Measurements from ENCODE around the gene PLAA.

PLAA gene

DNA sequence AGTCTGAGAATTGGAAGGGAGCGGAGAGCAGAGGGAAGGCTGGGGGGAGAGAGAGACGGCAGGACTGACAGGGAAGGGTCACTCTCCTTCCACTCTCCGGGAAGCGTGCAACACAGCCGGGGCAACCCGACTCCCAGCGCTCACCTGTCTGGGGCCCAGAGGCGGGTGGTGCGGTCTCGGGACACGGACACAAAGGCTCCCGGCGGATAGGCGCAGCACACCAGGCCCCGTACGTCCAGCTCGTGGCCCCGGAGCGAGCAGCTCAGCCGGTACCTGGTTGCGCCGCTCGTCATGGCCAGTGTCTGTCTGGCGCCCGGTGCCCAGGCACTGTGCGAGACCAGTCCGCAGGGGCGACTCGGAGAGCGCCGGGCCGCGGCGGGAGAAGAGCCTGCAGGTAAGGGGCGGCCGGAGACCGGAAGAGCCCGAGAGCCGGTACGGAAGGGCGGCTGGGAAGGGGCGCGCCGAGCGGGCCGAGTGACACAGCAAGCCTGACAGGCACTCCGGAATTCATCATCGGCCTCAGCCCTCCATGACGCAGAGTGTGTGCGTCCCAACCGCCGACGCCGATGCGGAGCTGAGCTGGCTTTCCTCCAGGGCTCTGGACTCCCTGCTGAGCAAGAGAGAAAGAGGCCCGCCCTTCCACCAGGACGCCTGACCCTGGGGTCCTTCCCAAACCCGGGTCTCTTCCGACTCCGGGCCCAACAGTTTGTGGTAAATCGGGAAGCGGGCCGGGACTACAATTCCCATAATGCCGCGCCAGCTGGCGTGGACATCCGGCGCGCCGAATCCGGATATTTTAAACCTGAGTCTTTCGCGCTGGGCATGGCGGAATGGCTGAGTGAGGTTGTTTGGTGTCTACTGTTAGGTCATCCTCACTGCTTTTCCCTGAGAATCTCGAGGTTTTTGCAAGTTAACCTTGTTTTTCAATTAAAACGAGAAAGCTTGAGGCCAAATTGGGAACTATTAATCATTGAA is at the start of gene PLAA:
PLAA (minus strand) TSS at position 490 of the 975 bp plus-strand sequence; CDS start at position 293, 197 bp downstream.
- peak; percentile 87 for DNase-seq (ENCODE audit: low read depth)

DNA sequence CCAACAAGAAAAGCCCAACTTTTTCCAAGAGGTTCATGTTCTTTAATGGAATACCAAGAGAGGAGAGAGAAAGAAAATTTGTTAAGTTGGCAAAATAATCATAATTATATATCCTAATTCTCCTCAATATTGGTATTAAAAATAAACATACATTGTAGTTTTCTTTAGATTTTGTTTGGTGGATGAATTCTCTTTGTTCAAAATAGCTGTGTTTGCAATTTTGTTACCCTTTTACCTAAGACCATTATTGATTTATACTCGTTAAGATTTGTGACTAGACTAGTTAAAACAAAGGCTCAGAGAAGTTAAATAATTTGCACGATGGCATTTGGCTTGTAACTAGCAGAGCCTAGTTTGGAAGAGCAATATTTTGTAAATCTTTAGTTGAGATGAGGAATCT is 48.8 kb upstream of the PLAA start:
- DNase-seq (ENCODE audit: low read depth) = no peak

DNA sequence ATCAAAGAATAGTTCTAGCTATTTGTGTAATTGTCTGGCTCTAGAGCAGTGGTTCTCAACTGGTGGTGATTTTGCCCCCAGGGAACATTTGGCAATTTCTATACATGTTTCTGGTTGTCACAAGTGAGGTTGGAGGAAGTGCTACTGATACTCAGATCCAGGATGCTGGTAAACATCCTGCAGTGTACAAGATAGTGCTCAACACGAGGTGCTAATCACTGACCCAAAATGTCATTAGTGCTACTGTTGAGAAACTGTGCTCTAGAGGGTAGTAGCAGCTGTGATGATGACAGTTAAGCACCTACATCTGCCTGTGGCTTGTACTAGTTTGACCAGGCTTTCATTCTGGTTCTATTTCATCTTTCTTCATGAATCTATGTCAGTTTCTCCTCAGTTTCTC is 36.3 kb upstream of the PLAA start:
- no peak for DNase-seq (ENCODE audit: low read depth)

DNA sequence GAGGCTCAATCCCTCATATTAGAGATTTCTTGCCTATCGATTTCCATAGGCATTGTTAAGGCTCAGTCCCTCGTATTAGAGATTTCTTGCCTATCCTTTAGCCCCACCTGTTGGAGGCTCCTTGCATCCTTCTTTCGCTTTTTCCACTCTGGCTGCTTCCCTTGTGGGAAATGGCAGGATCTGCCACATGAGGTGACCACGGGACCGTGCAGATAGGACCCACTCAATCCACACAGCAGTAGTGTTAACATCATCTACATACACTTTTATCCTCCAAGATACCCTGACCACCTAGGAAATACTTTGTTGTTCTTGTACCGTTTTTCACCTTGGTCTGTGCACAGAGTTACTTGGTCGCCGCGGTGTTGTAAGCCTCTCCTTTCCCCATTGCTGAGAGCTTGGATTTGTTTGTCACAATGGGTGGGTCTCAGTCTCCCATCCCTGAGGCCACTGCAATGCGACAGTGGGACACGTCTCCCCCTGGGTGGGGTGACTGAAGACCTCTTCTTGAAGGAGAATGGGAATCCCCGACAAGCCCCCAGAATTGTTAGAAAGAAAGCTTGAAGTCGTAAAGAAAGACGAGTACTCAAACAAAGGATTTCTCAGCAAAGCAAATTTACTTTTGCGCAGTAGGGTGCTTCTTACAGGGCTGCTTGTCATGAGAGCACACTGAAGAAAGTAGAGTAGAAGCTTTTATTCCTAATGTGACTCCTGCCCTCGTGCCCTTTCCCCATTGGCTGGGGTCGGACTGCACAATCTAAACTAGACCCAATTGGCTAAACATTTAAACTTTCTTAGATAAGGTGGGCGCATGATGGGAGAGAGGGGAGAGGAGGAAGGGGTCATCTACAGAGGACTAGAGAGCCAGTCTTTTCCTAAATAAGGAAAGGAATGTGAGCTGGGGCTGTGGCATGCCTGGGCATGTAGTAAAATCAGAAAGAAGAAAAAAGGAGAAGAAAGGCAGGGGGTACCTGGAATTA is 29.0 kb upstream of the PLAA start:
- DNase-seq (ENCODE audit: low read depth) = peak; percentile 41

DNA sequence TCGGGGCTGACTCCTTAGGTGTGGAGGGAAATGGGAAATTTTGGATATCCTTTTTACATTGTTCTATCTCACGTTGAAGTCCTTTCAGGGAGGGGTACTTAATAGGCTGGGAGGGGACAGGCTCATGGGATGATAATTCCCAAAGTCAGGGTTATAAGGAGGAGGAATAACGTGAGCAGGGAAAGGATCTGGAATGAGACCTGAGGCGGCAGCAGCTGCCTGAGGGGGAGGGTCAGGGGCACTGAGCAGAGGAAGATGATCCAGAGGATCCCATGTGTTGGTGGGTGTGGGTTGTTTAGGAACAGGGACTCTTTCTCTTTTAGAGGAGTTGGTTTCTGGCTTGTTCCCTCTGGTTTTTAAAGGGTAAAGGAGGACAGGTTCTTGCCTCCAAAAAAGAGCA is 27.9 kb upstream of the PLAA start:
- no peak for DNase-seq (ENCODE audit: low read depth)

DNA sequence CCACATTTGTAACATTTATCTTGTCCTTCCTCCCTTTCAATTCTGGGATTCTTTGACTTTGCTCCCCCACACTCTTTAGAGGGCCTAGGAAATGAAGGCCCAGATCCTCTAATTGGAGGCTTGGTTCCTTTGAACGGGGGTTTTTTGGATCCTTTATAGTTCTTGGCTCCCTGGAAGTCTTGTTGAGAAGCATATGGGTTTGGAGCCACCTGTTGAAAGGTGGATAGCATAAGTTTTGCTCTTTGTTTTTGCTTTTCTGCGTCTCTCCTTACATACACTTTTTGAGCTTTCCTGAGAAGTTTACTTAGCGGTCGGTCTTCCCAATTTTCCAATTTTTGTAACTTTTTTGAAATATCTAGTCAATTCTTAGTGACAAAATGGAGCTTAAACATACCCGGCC is 26.9 kb upstream of the PLAA start:
- no peak for DNase-seq (ENCODE audit: low read depth)

DNA sequence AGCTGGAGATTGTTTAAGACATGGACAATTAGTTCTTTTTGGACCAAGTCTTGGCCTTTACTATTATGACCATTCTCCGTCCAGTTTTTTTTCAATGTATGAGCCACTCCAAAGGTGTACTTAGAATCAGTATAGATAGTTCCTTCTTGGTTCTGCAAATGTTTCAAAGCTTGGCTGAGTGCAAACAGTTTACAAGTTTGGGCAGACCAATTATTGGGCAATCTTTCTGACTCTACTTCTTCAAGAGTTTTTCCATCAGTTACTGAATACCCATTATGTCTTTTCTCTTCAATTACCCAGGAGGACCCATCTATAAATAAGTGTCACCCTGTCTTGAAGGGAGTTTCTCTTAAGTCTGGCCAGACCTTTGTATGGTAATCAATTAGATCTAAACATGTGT is 24.7 kb upstream of the PLAA start:
- DNase-seq (ENCODE audit: low read depth) = no peak

DNA sequence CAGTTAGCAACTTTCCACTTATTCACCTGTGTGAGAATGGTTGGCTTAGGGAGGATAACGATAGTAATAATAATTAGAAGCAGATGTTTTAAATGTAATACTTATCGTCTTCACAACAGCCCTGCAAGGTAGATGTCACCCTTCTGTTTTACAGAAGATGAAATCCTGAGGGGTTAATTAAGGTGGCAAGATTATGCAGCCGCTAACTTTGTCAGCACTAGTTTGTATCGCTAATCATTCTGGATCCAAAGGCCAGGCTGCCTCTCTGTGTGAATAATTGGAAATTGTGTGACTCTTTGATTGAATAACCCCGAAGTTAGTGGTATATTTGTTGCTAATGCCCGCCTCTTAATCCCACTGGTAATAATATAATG is 9.8 kb upstream of the PLAA start:
- no peak for DNase-seq (ENCODE audit: low read depth)

DNA sequence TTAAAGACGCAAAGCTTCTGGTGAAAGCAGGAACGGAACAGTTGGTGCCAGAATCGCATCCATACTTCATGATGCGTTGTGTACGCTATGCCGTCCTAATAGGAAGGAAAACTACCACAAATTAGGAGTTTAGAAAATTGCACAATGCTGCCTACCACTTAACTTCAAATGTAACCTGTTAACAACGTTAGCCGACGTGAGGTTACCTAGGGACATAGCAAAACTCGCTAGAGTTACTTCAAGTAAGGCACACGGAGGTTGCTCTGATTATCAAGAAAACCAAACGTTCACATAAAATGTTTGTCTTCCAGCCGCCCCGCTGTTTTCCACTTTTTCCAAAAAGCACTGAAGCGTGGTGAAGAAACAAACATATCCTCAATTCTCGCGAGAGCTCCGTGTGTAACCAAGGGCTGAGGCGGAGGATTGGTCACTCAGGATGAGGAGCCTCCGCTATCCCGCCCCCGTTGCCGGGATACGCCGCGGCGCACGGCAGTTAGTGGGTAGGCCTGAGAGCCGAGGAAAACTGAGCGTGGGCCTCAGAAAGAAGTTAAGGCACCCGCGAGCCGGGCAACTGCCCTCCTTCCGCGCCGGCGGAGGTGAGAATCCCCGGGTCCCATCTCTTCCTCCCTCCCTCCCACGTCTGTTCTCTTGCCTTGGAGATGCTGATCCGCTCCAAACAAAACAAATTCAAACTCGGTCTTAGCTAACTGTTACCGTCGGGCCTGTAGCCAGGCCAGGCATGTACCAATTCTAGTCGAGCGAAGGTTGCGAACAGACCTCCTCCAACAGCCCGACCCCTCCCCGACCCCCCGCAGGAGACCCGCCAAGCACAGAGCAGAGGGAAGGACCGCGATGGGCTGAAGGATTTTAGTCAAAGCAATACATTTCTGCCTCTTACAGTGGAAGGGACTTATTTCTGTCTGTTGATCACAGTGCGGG is 9.1 kb upstream of the PLAA start, which contains the start of gene IFT74:
IFT74 (plus strand) TSS at position 492 of the 939 bp plus-strand sequence. CDS start 5,556 bp downstream, outside the sequence.
- DNase-seq (ENCODE audit: low read depth) = peak; percentile 98

DNA sequence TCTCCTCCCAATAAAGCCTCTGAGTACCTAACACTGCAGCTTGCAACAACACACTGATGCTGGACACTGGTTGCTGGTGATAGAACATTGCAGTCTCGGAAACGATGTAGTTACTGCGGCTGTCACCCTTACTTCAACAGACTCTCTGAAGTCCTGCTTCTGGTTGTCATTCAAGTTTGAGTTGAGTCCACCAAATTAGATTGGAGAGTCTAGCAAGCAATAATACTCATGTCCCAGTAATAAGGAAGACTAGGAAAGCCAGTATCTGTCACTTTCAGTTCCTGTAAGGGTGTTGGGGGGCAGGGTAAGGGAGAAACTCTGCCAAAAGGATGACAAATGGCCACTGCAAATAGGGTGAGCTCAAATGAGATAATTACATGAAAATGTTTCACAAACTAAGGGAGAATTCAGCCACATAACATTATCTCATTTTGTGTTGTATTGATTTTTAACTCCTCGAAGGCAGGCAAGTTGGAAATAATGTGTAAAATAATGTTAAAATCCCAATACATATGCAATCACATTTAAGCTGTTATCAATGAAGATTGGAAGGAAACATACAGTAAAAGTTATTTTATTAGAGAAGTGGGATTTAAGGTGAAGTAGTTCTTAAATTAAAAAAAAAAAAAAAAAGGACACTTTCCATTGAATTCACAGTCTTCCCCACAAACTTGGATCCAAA is 8.3 kb upstream of the PLAA start:
- no peak for DNase-seq (ENCODE audit: low read depth)

DNA sequence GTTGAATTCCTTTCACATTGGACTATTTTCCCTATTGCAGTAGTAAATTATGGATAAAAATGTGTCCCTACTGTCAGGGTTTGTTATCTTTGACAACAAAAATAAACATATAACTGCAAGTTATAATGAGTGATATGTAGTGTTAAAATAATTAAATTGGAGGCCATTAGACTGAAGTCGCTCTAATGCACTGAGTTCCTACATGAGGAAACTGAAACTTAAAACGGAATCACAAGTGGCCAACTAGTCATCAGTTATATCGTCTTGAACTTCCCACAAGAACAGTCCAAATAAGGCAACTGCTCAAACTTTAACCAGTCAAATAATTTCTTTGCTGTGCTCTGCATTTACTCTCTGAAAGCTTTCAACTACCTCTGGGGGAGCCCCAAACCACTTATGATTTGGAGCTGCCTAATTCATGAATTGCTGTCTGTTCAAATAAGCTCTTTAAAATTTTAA is 7.0 kb upstream of the PLAA start:
- DNase-seq (ENCODE audit: low read depth) = no peak

DNA sequence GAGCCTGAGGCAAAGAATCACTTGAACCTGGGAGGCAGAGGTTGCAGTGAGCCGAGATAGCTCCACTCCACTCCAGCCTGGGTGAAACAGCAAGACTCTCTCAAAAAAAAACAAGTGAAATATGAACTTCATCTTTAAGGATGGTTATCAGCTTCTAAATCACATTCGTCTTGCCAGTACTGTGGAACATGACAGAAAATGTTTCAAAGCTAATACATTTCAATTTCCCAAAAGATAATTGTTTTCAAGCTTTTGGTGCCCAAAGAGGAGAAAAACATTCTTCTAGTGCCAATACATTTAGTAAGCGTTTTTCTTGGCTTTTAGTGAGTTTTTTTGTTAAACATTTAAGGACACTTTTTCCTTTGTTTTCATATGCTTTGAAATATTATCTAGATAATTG is 4.8 kb upstream of the PLAA start:
- no peak for DNase-seq (ENCODE audit: low read depth)

DNA sequence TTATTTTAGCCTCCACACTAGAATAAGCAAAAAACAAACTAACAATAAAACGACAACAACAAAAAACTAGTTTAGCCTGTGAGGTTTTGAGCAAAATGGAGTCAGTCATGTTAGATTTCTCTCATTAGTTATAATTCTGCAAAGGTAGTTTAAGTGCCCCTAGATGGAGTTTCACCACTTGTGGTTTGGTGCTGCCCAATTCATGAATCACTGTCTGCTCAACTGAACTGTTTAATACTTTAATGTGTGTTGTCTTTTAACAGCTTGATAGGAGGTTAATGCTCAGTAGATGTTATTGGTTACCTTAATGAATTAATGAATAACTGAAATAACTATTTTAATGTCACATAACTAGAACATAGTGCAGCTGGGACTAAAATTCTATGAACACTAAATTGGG is 3.5 kb upstream of the PLAA start:
- no peak for DNase-seq (ENCODE audit: low read depth)

DNA sequence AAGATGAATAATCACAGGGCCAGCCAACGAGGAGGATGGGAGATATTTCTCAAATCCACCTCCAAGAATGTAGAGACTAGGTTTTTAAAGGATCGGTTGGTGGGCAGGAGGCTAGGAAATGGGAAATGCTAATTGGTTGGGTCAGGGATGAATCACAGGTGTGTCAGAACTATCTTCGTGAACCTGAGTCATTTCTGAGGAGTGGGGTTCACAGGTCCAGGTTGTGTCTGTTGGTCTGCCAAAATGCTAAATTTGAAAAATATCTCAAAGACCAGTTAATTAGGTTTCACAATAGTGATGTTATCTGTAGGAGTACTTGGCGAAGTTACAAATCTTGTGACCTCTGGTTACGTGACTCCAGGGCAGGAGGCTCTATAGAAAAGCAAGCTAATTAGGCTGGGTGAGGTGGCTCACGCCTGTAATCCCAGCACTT is 2.6 kb upstream of the PLAA start:
- DNase-seq (ENCODE audit: low read depth) = no peak

DNA sequence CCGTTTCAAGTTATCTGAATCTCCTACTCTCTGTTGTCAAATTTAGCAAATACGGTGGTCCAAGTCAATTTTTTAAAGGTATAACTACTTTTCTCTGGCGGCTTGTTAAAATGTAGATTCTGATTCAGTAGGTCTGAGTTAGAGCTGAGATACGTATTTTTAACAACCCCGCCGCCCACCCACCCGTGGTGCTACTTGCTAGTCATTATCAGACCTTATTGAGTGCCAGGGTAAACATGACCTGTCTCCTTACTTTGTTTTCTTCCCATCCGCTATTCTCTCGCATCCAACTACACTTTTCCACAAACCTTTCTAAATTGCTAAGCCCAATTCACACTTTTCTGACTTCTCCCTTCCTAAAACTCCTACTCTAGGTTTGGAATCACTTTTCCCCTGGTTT is 694 bp upstream of the PLAA start:
- DNase-seq (ENCODE audit: low read depth) = no peak

DNA sequence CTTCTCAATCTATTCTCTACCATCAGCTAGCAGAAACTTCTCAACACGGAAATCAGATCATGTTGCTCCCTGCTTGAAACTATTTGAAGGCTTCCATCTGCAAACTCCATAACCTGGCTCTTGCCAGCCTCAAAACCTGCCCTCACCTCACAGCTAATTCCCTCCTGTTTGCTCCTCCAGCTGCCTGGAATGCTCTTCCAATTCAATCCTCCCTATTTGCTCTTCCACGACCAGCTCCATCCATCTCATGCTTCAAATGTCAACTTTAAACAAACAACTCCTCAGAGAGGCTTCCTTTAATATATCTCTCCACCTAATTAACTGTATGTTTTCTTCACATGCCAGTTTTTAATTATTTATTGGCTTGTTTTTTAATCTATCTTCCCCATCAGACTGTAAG is 1.5 kb downstream of the PLAA start:
- DNase-seq (ENCODE audit: low read depth) = no peak

DNA sequence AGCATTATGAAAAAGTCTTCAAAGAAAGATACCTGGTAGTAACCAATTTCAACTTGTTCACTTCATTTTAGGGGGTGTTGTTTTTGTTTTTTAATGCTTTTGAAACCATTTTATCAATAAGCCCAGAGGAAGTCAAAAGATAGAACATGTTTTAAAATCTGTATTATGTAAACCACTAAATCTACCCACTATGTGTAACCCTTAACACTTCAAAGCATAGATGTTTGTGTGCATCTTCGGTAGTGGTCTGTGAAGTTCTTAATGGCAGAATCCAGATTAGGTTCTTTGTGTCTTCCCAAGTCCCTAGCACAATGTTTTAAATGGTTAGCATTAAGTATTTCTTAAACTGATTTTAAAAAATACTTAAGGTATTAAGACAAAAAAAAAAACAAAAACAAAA is 6.3 kb downstream of the PLAA start:
- DNase-seq (ENCODE audit: low read depth) = no peak

DNA sequence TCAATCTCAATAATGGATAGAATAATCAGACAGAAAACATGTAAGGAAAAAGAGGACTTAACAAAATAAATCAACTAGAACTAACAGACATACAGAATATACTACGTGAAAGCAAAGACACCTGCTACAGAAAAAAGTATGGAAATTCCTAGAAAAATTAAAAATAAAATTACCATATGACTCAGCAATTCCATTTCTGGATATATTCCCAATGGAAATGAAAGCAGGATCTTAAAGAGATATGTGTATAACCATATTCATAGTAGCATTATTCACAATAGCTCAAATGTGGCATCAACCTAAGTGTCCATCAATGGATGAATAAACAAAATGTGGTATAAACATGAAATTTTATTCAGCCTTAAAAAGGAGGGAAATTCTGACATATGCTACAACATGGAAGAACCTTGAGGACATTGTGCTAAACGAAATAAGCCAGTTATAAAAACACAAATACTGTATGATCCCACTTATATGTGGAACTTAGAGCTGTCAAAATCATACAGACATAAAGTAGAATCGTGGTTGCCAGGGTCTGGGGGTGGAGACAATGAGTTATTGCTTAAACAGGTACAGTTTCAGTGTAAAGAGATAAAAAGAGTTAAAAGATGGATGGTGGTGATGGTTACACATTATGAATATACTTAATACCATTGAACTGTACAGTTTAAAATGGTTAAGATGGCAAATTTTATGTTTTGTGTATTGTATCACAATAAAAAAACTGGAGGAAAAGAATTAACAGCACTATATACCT is 6.9 kb downstream of the PLAA start:
- DNase-seq (ENCODE audit: low read depth) = no peak

DNA sequence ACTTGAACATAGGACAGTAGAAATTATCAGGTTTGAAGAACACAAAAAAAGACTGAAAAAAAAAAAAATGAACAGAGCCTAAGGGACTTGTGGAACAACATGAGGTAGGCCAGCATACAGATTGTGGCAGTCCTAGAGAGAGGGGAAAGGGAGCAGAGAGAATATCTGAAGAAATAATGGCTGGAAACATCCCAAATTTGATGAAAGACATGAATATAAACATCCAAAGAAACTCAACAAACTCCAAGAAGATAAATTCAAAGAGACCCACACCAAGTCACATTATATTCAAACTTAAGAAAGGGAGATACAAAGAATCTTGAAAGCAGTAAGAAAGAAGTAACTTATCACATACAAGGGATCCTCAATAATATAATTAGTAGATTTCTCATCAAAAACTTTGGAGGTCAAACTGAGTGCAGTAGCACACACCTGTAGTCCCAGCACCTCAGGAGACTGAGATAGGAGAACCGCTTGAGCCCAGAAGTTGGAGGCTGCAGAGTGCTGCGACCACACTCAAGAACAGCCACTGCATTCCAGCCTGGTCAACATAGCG is 9.1 kb downstream of the PLAA start:
- DNase-seq (ENCODE audit: low read depth) = no peak

DNA sequence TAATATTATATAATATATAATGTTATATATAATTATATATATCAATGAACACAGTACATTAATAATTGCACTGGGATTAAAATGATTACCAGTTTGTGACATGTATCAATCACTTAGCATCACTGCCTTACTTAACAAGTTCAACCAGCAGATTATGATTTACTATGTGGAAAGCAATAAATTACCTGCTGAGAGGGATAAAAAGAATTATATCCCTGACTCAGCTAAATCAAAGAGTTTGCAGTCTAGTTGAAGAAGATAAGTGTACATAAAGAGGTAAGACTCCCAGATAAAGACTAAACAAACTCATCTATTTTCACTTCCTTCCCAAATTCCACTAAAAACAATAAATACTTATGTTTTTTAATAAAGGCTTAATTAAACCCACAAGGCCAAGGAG is 11.2 kb downstream of the PLAA start:
- no peak for DNase-seq (ENCODE audit: low read depth)

All from fibroblast of gingiva (primary cell).